GM21390 (cell line): Measurements from ENCODE around the gene CES1.
"Not testable (repeated sequence)": the region's sequence is repeated elsewhere in the genome, so short reads cannot be mapped to it uniquely, and the experiment has no call there.

Experiments used
- ATAC-seq: cut with Tn5 transposase; IDR thresholded peaks from one replicate; pipeline ENCODE4 v1.9.1; 2021; ENCODE audit not compliant: unreplicated experiment

Gene CES1

DNA sequence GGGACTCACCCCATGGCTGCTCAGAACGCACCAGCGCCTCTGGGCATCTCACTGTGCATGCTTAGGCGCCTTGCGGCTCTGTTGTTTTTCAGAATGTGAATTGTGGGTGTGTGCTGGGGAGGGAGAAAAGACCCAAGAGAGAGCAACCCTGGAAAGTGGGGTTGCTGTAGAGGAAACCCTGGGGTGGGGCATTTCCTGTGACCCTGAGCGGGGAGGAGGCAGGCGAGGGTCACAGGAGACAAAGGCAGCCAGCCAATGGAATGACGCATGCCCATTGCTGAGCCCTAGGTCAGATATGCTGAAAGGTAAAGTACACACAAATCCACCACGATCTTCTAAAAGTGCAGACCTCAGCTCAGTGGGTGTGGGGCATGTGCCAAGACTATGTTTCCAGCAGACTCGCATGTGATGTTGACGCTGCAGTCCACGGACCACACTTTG is 39.9 kb downstream of the CES1 start:
- not testable (repeated sequence) for ATAC-seq

GRCh38 chr16:55791512-55791911 is 41.4 kb downstream of the CES1 start:
- not testable (repeated sequence) for ATAC-seq

DNA sequence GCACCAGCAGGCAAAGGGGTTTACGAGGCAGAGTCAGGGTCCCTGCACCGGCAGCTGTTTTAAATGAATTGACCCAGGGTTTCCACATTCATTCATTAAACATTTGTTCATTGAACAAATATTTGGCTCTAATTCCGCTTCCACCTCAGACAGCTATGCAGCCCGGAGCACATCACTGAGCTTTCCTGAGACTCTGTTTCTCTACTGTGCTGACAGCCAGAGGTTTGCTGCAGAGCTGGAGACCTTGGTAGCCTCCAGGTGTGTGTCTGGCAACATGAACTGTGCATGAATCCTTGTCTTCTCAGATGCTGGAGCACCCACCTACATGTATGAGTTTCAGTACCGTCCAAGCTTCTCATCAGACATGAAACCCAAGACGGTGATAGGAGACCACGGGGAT is 42.7 kb downstream of the CES1 start:
- not testable (repeated sequence) for ATAC-seq

GRCh38 chr16:55782793-55783091 is 50.2 kb downstream of the CES1 start:
- not testable (repeated sequence) for ATAC-seq

GRCh38 chr16:55782091-55782792 is 50.7 kb downstream of the CES1 start:
- not testable (repeated sequence) for ATAC-seq

- not testable (repeated sequence) for ATAC-seq
Measured at GRCh38 chr16:55781456-55781855, 51.4 kb downstream of the CES1 start.

DNA sequence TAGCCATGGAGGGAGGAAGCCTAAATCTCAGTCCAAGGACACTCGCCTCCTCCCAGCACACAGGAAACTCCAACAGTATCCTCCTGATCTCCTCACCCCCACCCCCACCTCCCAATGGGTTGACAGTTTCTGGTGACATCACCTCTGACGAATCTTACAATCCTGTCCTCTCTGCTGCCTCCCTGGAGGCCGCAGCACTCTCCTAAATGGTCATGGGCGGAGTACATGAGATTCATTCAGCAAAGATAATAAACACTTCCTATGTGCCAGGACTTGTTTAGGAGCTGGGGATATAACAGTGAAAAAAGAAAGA is 52.8 kb downstream of the CES1 start:
- not testable (repeated sequence) for ATAC-seq

DNA sequence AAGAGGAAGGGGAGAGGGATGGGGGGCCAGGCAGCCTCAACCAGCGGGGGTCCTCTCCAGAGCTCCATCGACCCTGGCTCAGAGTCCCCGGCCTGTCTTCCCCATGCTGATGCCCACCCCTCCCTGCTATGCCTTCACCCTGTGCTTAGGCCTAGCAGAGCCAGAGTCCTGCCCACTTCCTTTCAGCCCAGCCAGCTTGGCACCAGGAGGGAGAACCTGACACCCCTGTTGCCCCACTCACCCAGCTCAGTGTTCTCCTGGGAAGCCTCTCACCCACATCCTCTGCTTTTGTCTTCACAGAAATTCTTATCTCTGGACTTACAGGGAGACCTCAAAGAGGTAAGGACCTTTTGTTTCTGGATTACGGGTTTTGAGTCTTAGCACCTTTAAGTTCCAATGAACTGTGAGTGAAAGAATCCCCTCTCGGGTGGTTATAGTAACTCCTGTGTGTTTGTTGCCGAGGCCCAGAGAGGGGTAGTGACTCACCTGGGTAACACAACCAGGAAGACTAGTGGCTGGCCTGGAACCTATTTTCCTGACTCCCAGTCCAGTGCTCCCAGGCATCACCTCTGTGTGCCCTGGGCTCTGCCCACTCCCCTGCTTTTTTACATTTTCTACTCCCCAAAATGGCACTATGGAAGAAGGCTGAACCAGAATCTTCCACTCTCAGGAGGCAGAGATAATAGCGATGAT is 53.3 kb downstream of the CES1 start:
- no peak for ATAC-seq

- no peak for ATAC-seq
Measured at GRCh38 chr16:55778757-55779156, 54.1 kb downstream of the CES1 start.

DNA sequence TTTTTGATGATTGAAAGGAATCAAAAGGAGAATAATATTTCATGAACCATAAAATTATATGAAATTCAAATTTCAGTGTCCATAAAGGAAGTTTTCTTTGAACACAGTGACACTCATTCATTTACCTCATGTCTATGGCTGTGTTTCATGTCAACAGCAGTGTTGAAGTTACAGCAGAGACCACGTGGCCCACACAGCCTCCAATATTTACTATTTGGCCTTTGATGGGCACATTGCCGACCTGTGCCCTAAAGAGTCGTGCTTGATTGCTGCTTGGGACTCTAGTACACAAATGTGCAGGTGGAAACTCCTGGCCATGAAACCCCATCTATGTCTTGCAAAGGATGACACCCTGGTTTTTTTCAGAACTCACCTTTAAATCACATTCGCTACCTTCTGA is 57.0 kb downstream of the CES1 start:
- ATAC-seq = no peak

GRCh38 chr16:55773859-55774549 is 58.9 kb downstream of the CES1 start:
- ATAC-seq = no peak

DNA sequence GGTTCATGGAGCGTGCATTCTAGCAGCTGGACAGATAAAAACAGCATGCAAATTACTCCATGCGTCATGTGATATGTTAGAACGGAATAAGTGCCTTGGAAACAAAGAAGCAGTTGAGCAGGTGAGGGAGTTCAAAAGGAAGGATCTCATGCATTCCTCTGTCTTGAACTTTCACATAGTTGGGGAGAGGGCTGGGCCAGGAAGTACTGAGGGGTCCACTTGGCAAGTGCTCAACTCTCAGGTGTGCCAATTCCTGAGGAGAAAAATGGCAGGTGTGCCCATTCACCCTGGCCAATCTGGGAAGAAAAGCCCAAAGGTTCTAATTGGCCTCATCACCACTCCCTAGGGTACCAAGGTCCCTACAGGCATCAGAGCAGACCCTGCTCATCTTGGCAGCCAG is 67.7 kb downstream of the CES1 start:
- no peak for ATAC-seq

DNA sequence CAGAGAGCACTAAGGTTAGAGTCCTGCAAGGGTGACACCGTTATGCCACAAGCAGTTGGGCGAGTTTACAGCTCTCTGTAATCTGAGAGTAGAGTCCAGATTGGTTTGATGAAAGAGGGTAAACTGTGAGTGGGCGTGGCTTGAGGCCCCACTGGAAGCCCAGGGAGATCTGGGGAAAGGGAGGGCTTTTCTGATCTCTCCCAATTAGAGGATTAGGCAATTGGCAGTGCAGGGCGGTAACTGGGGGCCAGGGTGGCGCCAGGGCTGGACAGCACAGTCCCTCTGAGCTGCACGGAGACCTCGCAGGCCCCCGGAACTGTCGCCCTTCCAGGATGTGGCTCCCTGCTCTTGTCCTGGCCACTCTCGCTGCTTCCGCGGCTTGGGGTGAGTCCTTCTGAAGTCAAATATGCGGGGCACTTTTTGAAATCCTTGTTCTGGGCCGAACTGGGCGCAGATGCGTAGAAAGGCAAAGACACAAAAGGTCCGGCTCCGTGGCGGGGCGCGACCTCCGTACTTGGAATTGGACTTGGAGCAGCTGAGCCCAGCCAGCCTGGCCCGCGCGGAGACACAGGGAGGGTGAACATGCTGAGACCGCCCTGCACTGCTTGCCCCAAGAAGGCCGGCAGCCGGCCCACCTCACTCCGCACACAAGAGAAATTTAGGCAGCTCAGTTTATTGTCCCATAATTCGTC is 72.4 kb downstream of the CES1 start:
- no peak for ATAC-seq

DNA sequence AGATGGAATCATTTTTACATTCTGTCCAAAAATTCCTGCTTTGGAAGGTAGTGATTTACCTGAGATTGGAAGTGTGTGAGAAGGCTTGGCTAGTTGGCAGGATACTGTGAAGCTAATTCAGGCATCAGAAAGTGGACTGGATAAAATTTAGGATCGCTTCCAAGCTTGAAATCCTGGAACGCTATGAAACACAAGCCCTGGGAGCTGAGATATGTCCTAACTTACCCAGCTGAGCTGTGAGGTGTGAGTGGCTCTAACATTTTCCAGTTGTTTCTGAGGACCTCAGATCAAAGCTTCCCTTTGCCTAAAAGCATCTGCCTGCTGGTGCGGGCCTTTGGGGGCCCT is 73.0 kb downstream of the CES1 start:
- ATAC-seq = not testable (repeated sequence)

DNA sequence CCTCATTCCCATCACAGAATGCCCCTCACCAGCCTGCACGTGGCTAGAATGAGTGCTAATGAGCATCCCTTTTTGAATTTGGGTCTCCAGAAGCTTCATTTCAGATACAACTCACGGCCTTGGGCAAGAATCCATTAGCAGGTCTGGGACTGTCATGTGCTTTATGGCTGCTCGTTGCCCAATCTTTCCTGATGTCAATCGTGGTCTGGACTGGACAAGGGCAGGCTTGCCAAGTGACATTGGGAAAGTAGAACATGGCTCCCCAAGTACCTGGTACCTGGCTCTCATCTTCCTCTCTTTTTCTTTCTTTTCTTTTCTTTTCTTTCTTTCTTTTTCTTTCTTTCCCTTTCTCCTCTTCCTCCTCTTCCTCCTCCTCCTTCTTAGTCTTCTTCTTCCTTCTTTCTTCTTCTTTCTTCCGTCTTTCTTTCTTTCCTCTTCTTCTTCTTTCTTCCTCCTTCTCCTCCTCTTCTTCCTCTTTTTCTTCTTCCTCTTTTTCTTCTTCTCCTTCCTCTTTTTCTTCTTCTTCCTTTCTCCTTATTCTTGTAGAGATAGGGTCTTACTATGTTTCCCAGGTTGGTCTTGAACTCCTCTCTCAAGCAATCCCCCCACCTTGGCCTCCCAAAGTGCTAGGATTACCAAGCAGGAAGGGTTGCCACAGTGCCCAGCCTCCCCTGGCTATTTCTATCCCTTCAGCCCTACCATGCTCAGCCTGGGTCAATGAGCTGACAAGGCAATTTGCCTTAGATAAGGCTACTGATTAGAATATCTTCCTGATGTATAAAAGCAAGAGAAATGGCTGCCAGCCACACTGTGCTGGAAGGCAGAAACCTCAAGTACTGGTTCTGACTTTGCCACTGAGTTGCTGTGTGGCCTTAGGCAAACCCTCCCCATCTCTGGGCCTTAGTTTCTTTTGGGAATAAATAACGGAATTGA is 75.0 kb downstream of the CES1 start:
- ATAC-seq = not testable (repeated sequence)

DNA sequence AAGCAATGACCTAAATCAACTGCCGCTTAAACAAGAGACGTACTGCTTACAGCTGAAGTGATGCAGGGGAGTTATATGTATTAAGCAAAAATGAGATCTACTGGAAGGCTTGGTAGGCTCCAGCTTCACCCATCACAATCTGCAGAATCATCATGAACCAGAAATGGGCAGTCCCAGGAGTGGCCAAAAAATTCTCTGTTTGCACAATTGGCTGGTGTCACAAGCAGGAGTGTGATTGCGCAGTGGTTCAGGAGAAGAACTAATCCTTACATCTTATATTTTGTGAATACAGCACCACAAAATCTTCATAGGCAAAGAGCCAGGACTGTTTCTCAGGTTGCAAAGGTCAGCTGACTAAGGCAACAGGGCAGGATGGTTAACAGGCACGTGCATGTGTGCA is 75.9 kb downstream of the CES1 start:
- no peak for ATAC-seq

DNA sequence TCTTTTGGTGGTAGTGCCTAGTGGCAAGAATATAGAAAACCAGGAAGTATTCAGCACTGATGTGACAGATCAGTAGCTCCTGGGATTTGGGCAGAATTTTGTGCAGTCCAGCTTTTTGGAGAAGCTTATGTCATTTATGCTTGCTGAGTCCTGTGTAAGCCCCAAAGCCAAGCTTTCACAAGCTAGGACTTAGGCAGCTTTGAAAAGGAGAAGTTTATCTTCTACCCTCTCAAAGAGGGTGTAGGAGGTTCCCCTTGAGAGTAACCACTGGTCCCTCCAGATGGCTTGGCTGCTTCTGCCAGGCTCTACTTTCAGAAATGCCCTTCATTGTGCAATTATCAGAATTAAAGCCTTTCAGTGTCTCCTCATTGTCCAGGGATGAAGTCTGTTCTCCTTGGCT is 78.8 kb downstream of the CES1 start:
- ATAC-seq = no peak

GRCh38 chr16:55753145-55753631 is 79.7 kb downstream of the CES1 start:
- not testable (repeated sequence) for ATAC-seq
